Natural killer cell (primary cell): ENCODE data around the gene AJAP1. TPM values are rescaled to one million over a fixed set of nuclear protein-coding genes. Genes with fewer than 3 reads are reported as not detected.

Source experiments
- ATAC-seq, 3 donors: fragments of 150-1000 bp in 2 of 3; fragments of 200-7000 bp in 1 of 3; cut with Tn5 transposase; 1 replicate in 1 of 3; 2 replicates in 2 of 3; pipeline ENCODE4 v1.10.0; 2021; ENCODE audit warnings: mild to moderate bottlenecking in 2 of 3, moderate library complexity in 2 of 3
- DNase-seq, 2 donors: peaks; one replicate each; pipeline versions ENCODE4 v3.0.0 to v3.0.0-alpha.2; 2013 to 2021; ENCODE audit warnings: mixed read lengths in 1 of 2
- H3K27ac ChIP-seq: one replicate; pipeline ENCODE4 v1.5.1; 2013; ENCODE audit warnings: mild to moderate bottlenecking, low read length
- H3K27me3 ChIP-seq: one replicate; pipeline ENCODE4 v1.6.1; 2013; ENCODE audit warnings: low read length; ENCODE audit not compliant: control insufficient read depth, insufficient read depth
- H3K36me3 ChIP-seq: one replicate; pipeline ENCODE4 v1.6.1; 2013; ENCODE audit warnings: low read length; ENCODE audit not compliant: control insufficient read depth, insufficient read depth
- H3K4me1 ChIP-seq: one replicate; pipeline ENCODE4 v1.6.1; 2013; ENCODE audit warnings: low read length; ENCODE audit not compliant: control insufficient read depth, insufficient read depth
- H3K4me3 ChIP-seq: one replicate; pipeline ENCODE4 v1.5.1; 2013; ENCODE audit warnings: low read length
- H3K9me3 ChIP-seq: one replicate; pipeline ENCODE4 v1.6.1; 2013; ENCODE audit warnings: low read length; ENCODE audit not compliant: control insufficient read depth, insufficient read depth
- H3K27ac Mint-ChIP-seq, 2 donors: one replicate each; pipeline ENCODE4 v1.8.0; 2022; ENCODE audit warnings: mild to moderate bottlenecking in 2 of 2, mixed read lengths in 2 of 2, moderate library complexity in 1 of 2
- H3K27me3 Mint-ChIP-seq, 2 donors: one replicate each; pipeline ENCODE4 v1.8.0; 2022; ENCODE audit warnings: low read depth in 2 of 2, mixed read lengths in 2 of 2
- H3K36me3 Mint-ChIP-seq: one replicate; pipeline ENCODE4 v1.8.0; 2022; ENCODE audit warnings: mixed read lengths
- H3K4me1 Mint-ChIP-seq, 2 donors: one replicate each; pipeline ENCODE4 v1.8.0; 2022; ENCODE audit warnings: mixed read lengths in 2 of 2
- H3K4me3 Mint-ChIP-seq: one replicate; pipeline ENCODE4 v1.8.0; 2022; ENCODE audit warnings: mild to moderate bottlenecking, moderate library complexity, mixed read lengths
- H3K9me3 Mint-ChIP-seq, 2 donors: one replicate each; pipeline ENCODE4 v1.8.0; 2022; ENCODE audit warnings: mixed read lengths in 2 of 2
- CTCF ChIP-seq: fragments of 200-600 bp; IDR thresholded peaks from one replicate; pipeline ENCODE4 v1.8.0; 2022; ENCODE audit warnings: antibody characterized with exemption
- WGBS: methylation state at CpG from one replicate; pipeline ENCODE4 v1.1.7; 2013; ENCODE audit warnings: missing lambda C conversion rate; ENCODE audit not compliant: insufficient coverage; 5-methylcytosine and 5-hydroxymethylcytosine counted together
- intact Hi-C: fragments of 100-400 bp; cut with micrococcal nuclease; formaldehyde crosslinking; loops from one replicate; pipeline ENCODE4 v1.14.2; 2022
- total RNA-seq, 4 donors: library from RNA; stranded (reverse); fragments of 120-200 nt in 1 of 4; gene quantifications; one replicate each; pipeline versions ENCODE4 v1.2.3 to v1.2.4, GENCODE V29; 2013 to 2022

AJAP1 gene
- total RNA-seq, 3 donors from 2014 or later (not counting 1 experiment from before 2014, with no cell fraction given): not detected

- H3K36me3 Mint-ChIP-seq: no peaks in the 10 kb centered on the region
- Histone ChIP-seq H3K4me3 (no peak overlapping the region), H3K27me3 (no peaks in the 10 kb centered on the region), H3K27ac (no peak overlapping the region), H3K9me3 (no peaks in the 10 kb centered on the region), H3K36me3 (no peaks in the 10 kb centered on the region), H3K4me1 (no peaks in the 10 kb centered on the region)
- ATAC-seq: no peak
- WGBS: 91% methylated on average over 13 of the region's 13 CpGs
- H3K9me3 Mint-ChIP-seq: no peaks in the 10 kb centered on the region
- no peak for DNase-seq
- no peak overlapping the region for H3K27ac Mint-ChIP-seq
- no peak overlapping the region for H3K4me3 Mint-ChIP-seq
- no peak for TF ChIP-seq CTCF
- intact Hi-C loops: no loop called here
- H3K4me1 Mint-ChIP-seq: no peaks in the 10 kb centered on the region
- H3K27me3 Mint-ChIP-seq: no peaks in the 10 kb centered on the region
These were observed 28.3 kb upstream of the AJAP1 start for GRCh38 chr1:4626061-4626460.

- no peak overlapping the region for H3K27ac ChIP-seq
- WGBS: 88% methylated on average over 9 of the region's 9 CpGs
- no peaks in the 10 kb centered on the region for H3K27me3 Mint-ChIP-seq
These were observed 27.7 kb upstream of the AJAP1 start for GRCh38 chr1:4626560-4627319.

GRCh38 chr1:4627353-4627752, 27.1 kb upstream of the AJAP1 start:
- H3K4me3 ChIP-seq: no peak overlapping the region
- H3K4me1 Mint-ChIP-seq: no peaks in the 10 kb centered on the region
- H3K4me1 ChIP-seq: no peaks in the 10 kb centered on the region
- H3K9me3 ChIP-seq: no peaks in the 10 kb centered on the region
- H3K27me3 ChIP-seq: no peaks in the 10 kb centered on the region
- no peaks in the 10 kb centered on the region for H3K27me3 Mint-ChIP-seq
- WGBS: 90% methylated on average over 12 of the region's 12 CpGs
- DNase-seq (no peak), ATAC-seq (no peak)
- H3K4me3 Mint-ChIP-seq: no peak overlapping the region
- no peaks in the 10 kb centered on the region for H3K36me3 ChIP-seq
- no peak overlapping the region for H3K27ac Mint-ChIP-seq
- intact Hi-C loops: no loop called here
- H3K36me3 Mint-ChIP-seq: no peaks in the 10 kb centered on the region
- H3K9me3 Mint-ChIP-seq: no peaks in the 10 kb centered on the region
- no peak overlapping the region for H3K27ac ChIP-seq
- TF ChIP-seq CTCF: no peak

More at GRCh38 chr1:4626560-4627319, 27.7 kb upstream of the AJAP1 start:
- no peak overlapping the region for H3K27ac Mint-ChIP-seq
- Histone ChIP-seq H3K4me1 (no peaks in the 10 kb centered on the region), H3K4me3 (no peak overlapping the region), H3K27me3 (no peaks in the 10 kb centered on the region), H3K36me3 (no peaks in the 10 kb centered on the region), H3K9me3 (no peaks in the 10 kb centered on the region)
- DNase-seq (no peak), ATAC-seq (no peak)
- no peaks in the 10 kb centered on the region for H3K9me3 Mint-ChIP-seq
- no peaks in the 10 kb centered on the region for H3K4me1 Mint-ChIP-seq
- intact Hi-C loops: no loop called here
- no peak overlapping the region for H3K4me3 Mint-ChIP-seq
- TF ChIP-seq CTCF: no peak
- no peaks in the 10 kb centered on the region for H3K36me3 Mint-ChIP-seq

- ATAC-seq: no peak
- Mint-ChIP-seq H3K9me3 (no peaks in the 10 kb centered on the region), H3K27me3 (no peaks in the 10 kb centered on the region), H3K4me3 (no peak overlapping the region), H3K27ac (no peak overlapping the region), H3K4me1 (no peaks in the 10 kb centered on the region), H3K36me3 (no peaks in the 10 kb centered on the region)
- H3K4me3 ChIP-seq: no peak overlapping the region
- H3K9me3 ChIP-seq: no peaks in the 10 kb centered on the region
- intact Hi-C loops: no loop called here
- WGBS: 89% methylated on average over 7 of the region's 7 CpGs
- DNase-seq: no peak
- no peak overlapping the region for H3K27ac ChIP-seq
- no peaks in the 10 kb centered on the region for H3K27me3 ChIP-seq
- no peaks in the 10 kb centered on the region for H3K4me1 ChIP-seq
- H3K36me3 ChIP-seq: no peaks in the 10 kb centered on the region
- no peak for TF ChIP-seq CTCF
These were observed 25.4 kb upstream of the AJAP1 start for GRCh38 chr1:4628992-4629391.
